NCI-H1436 treated with DMSO at 0.1 percent for 48 hours (cell line): Measurements from ENCODE around the gene EDC4.
A peak's percentile ranks its signal among the peaks of the same experiment; 100 is the strongest.
"Not testable (repeated sequence)": the region's sequence is repeated elsewhere in the genome, so short reads cannot be mapped to it uniquely, and the experiment has no call there.

Experiments used
- DNase-seq: peaks from one replicate; lab custom pipeline; 2025; lab: John Stamatoyannopoulos, UW

EDC4 gene

GRCh38 chr16:67872631-67873434 lies at the start of gene EDC4:
TSS of gene EDC4 (plus strand) at chr16:67873052. CDS start at chr16:67873262, 210 bp downstream.
- DNase-seq, result no peak

- no peak for DNase-seq
Observed at GRCh38 chr16:67825119-67825518, 47.7 kb upstream of the EDC4 start.

- no peak for DNase-seq
Observed at GRCh38 chr16:67825906-67826305, 46.9 kb upstream of the EDC4 start.

GRCh38 chr16:67828651-67829050 lies 44.2 kb upstream of the EDC4 start:
- DNase-seq, result no peak

GRCh38 chr16:67833030-67833414 lies 39.8 kb upstream of the EDC4 start:
- DNase-seq, result no peak

- DNase-seq, result peak; percentile 21
Observed at GRCh38 chr16:67833415-67834241, 39.2 kb upstream of the EDC4 start.

GRCh38 chr16:67834242-67834614 lies 38.6 kb upstream of the EDC4 start:
- DNase-seq, result no peak

GRCh38 chr16:67837190-67837589 lies 35.7 kb upstream of the EDC4 start:
- DNase-seq, result not testable (repeated sequence)

GRCh38 chr16:67837811-67838210 lies 35.0 kb upstream of the EDC4 start:
- no peak for DNase-seq

GRCh38 chr16:67841198-67841815 lies 31.5 kb upstream of the EDC4 start:
- DNase-seq, result no peak

GRCh38 chr16:67841816-67842508 lies 30.9 kb upstream of the EDC4 start, which contains the start of gene THAP11:
TSS of gene THAP11 (plus strand) at chr16:67842320. CDS start at chr16:67842555, 235 bp downstream.
- peak; percentile 83 for DNase-seq

- DNase-seq, result no peak
Observed at GRCh38 chr16:67842509-67843342, 30.1 kb upstream of the EDC4 start.

GRCh38 chr16:67843343-67843765 lies 29.5 kb upstream of the EDC4 start:
- DNase-seq, result no peak

- no peak for DNase-seq
Observed at GRCh38 chr16:67844497-67844896, 28.4 kb upstream of the EDC4 start.

- no peak for DNase-seq
Observed at GRCh38 chr16:67845291-67846062, 27.4 kb upstream of the EDC4 start.

- DNase-seq, result no peak
Observed at GRCh38 chr16:67846063-67846319, 26.9 kb upstream of the EDC4 start.

GRCh38 chr16:67846320-67847063 lies 26.4 kb upstream of the EDC4 start, which contains the start of gene NUTF2:
TSS of gene NUTF2 (plus strand) at chr16:67846933. CDS start at chr16:67865131, 18,198 bp downstream.
- DNase-seq, result peak; percentile 56

- no peak for DNase-seq
Observed at GRCh38 chr16:67847064-67847861, 25.6 kb upstream of the EDC4 start, which contains the start of gene CENPT. TSS of gene CENPT (minus strand) at chr16:67847693. CDS start at chr16:67833859, 13,834 bp downstream.

GRCh38 chr16:67848118-67848517 lies 24.7 kb upstream of the EDC4 start:
- no peak for DNase-seq
